ENCODE results near the gene HTR4.
"Not testable (repeated sequence)": the region's sequence is repeated elsewhere in the genome, so short reads cannot be mapped to it uniquely, and the experiment has no call there.

The HTR4 gene

GRCh38 chr5:148558892-148559291 is 95.4 kb downstream of the HTR4 start:
- no peaks in the 10 kb centered on the region for H3K9me3 ChIP-seq (ENCODE audit: insufficient read depth, low read depth, low read length)
- peak overlapping the region; percentile 19 for H3K4me3 ChIP-seq (ENCODE audit: low read length)
- H3K36me3 ChIP-seq (ENCODE audit: insufficient read depth, low read depth, low read length): no peaks in the 10 kb centered on the region
- H3K4me1 ChIP-seq (ENCODE audit: insufficient read depth, low read length): peaks cover 15% of the 10 kb centered on the region
- H3K27ac ChIP-seq (ENCODE audit: low read length): no peak overlapping the region
- H3K27me3 ChIP-seq (ENCODE audit: insufficient read depth, low read length): no peaks in the 10 kb centered on the region
- H3K9ac ChIP-seq (ENCODE audit: low read depth, low read length): no peak overlapping the region

GRCh38 chr5:148556835-148557234 is 97.5 kb downstream of the HTR4 start:
- Histone ChIP-seq H3K36me3 (ENCODE audit: insufficient read depth, low read depth, low read length) (no peaks in the 10 kb centered on the region), H3K4me3 (ENCODE audit: low read length) (no peak overlapping the region), H3K9ac (ENCODE audit: low read depth, low read length) (no peak overlapping the region), H3K27me3 (ENCODE audit: insufficient read depth, low read length) (no peaks in the 10 kb centered on the region), H3K27ac (ENCODE audit: low read length) (no peak overlapping the region), H3K9me3 (ENCODE audit: insufficient read depth, low read depth, low read length) (no peaks in the 10 kb centered on the region), H3K4me1 (ENCODE audit: insufficient read depth, low read length) (peaks cover 15% of the 10 kb centered on the region)

GRCh38 chr5:148554621-148555020 is 99.7 kb downstream of the HTR4 start:
- Histone ChIP-seq H3K4me1 (ENCODE audit: insufficient read depth, low read length) (peaks cover 15% of the 10 kb centered on the region), H3K27ac (ENCODE audit: low read length) (no peak overlapping the region), H3K4me3 (ENCODE audit: low read length) (no peak overlapping the region), H3K27me3 (ENCODE audit: insufficient read depth, low read length) (no peaks in the 10 kb centered on the region), H3K9ac (ENCODE audit: low read depth, low read length) (no peak overlapping the region), H3K9me3 (ENCODE audit: insufficient read depth, low read depth, low read length) (no peaks in the 10 kb centered on the region), H3K36me3 (ENCODE audit: insufficient read depth, low read depth, low read length) (no peaks in the 10 kb centered on the region)

- no peaks in the 10 kb centered on the region for H3K4me1 ChIP-seq (ENCODE audit: insufficient read depth, low read length)
- H3K36me3 ChIP-seq (ENCODE audit: insufficient read depth, low read depth, low read length): no peaks in the 10 kb centered on the region
- no peaks in the 10 kb centered on the region for H3K27me3 ChIP-seq (ENCODE audit: insufficient read depth, low read length)
- H3K9ac ChIP-seq (ENCODE audit: low read depth, low read length): no peak overlapping the region
- H3K9me3 ChIP-seq (ENCODE audit: insufficient read depth, low read depth, low read length): no peaks in the 10 kb centered on the region
- H3K27ac ChIP-seq (ENCODE audit: low read length): no peak overlapping the region
- no peak overlapping the region for H3K4me3 ChIP-seq (ENCODE audit: low read length)
Observed at GRCh38 chr5:148543727-148544126, 110.6 kb downstream of the HTR4 start.

- no peak overlapping the region for H3K9ac ChIP-seq (ENCODE audit: low read depth, low read length)
- H3K4me1 ChIP-seq (ENCODE audit: insufficient read depth, low read length): no peaks in the 10 kb centered on the region
- no peaks in the 10 kb centered on the region for H3K27me3 ChIP-seq (ENCODE audit: insufficient read depth, low read length)
- no peaks in the 10 kb centered on the region for H3K36me3 ChIP-seq (ENCODE audit: insufficient read depth, low read depth, low read length)
- no peak overlapping the region for H3K27ac ChIP-seq (ENCODE audit: low read length)
- no peaks in the 10 kb centered on the region for H3K9me3 ChIP-seq (ENCODE audit: insufficient read depth, low read depth, low read length)
- H3K4me3 ChIP-seq (ENCODE audit: low read length): no peak overlapping the region
Observed at GRCh38 chr5:148542812-148543211, 111.5 kb downstream of the HTR4 start.

GRCh38 chr5:148541054-148541835 is 113.1 kb downstream of the HTR4 start:
- Histone ChIP-seq H3K9ac (ENCODE audit: low read depth, low read length) (no peak overlapping the region), H3K9me3 (ENCODE audit: insufficient read depth, low read depth, low read length) (no peaks in the 10 kb centered on the region), H3K4me3 (ENCODE audit: low read length) (no peak overlapping the region), H3K4me1 (ENCODE audit: insufficient read depth, low read length) (no peaks in the 10 kb centered on the region), H3K27me3 (ENCODE audit: insufficient read depth, low read length) (no peaks in the 10 kb centered on the region), H3K36me3 (ENCODE audit: insufficient read depth, low read depth, low read length) (no peaks in the 10 kb centered on the region), H3K27ac (ENCODE audit: low read length) (no peak overlapping the region)

- Histone ChIP-seq H3K9ac (ENCODE audit: low read depth, low read length) (no peak overlapping the region), H3K27me3 (ENCODE audit: insufficient read depth, low read length) (no peaks in the 10 kb centered on the region), H3K4me3 (ENCODE audit: low read length) (no peak overlapping the region), H3K9me3 (ENCODE audit: insufficient read depth, low read depth, low read length) (no peaks in the 10 kb centered on the region), H3K36me3 (ENCODE audit: insufficient read depth, low read depth, low read length) (no peaks in the 10 kb centered on the region), H3K27ac (ENCODE audit: low read length) (no peak overlapping the region), H3K4me1 (ENCODE audit: insufficient read depth, low read length) (no peaks in the 10 kb centered on the region)
Observed at GRCh38 chr5:148540647-148541046, 113.7 kb downstream of the HTR4 start.

- no peak overlapping the region for H3K27ac ChIP-seq (ENCODE audit: low read length)
- H3K4me1 ChIP-seq (ENCODE audit: insufficient read depth, low read length): no peaks in the 10 kb centered on the region
- no peaks in the 10 kb centered on the region for H3K27me3 ChIP-seq (ENCODE audit: insufficient read depth, low read length)
- H3K9ac ChIP-seq (ENCODE audit: low read depth, low read length): no peak overlapping the region
- no peaks in the 10 kb centered on the region; the same call in 1 of the 2 replicates for H3K9me3 ChIP-seq (ENCODE audit: insufficient read depth, low read depth, low read length)
- no peaks in the 10 kb centered on the region for H3K36me3 ChIP-seq (ENCODE audit: insufficient read depth, low read depth, low read length)
- H3K4me3 ChIP-seq (ENCODE audit: low read length): no peak overlapping the region
Observed at GRCh38 chr5:148539851-148540250, 114.5 kb downstream of the HTR4 start.

- Histone ChIP-seq H3K4me1 (ENCODE audit: insufficient read depth, low read length) (no peaks in the 10 kb centered on the region), H3K4me3 (ENCODE audit: low read length) (no peak overlapping the region), H3K9me3 (ENCODE audit: insufficient read depth, low read depth, low read length) (peaks cover 10% of the 10 kb centered on the region; the same call in 1 of the 2 replicates)
Observed at GRCh38 chr5:148535190-148535589, 119.1 kb downstream of the HTR4 start.

GRCh38 chr5:148532969-148533670 is 121.2 kb downstream of the HTR4 start:
- Histone ChIP-seq H3K9me3 (ENCODE audit: insufficient read depth, low read depth, low read length) (peaks cover 27% of the 10 kb centered on the region), H3K9ac (ENCODE audit: low read depth, low read length) (no peak overlapping the region), H3K4me3 (ENCODE audit: low read length) (no peak overlapping the region), H3K4me1 (ENCODE audit: insufficient read depth, low read length) (no peaks in the 10 kb centered on the region), H3K27ac (ENCODE audit: low read length) (no peak overlapping the region), H3K36me3 (ENCODE audit: insufficient read depth, low read depth, low read length) (no peaks in the 10 kb centered on the region), H3K27me3 (ENCODE audit: insufficient read depth, low read length) (no peaks in the 10 kb centered on the region)

More at GRCh38 chr5:148535190-148535589, 119.1 kb downstream of the HTR4 start:
- Histone ChIP-seq H3K36me3 (ENCODE audit: insufficient read depth, low read depth, low read length) (no peaks in the 10 kb centered on the region), H3K27me3 (ENCODE audit: insufficient read depth, low read length) (no peaks in the 10 kb centered on the region), H3K27ac (ENCODE audit: low read length) (no peak overlapping the region), H3K9ac (ENCODE audit: low read depth, low read length) (no peak overlapping the region)

GRCh38 chr5:148529450-148529849 is 124.9 kb downstream of the HTR4 start:
- H3K27me3 ChIP-seq (ENCODE audit: insufficient read depth, low read length); H3K9ac ChIP-seq (ENCODE audit: low read depth, low read length); H3K4me1 ChIP-seq (ENCODE audit: insufficient read depth, low read length); H3K27ac ChIP-seq (ENCODE audit: low read length); H3K4me3 ChIP-seq (ENCODE audit: low read length); H3K36me3 ChIP-seq (ENCODE audit: insufficient read depth, low read depth, low read length): not testable (repeated sequence)
- peaks cover 31% of the 10 kb centered on the region for H3K9me3 ChIP-seq (ENCODE audit: insufficient read depth, low read depth, low read length)

- Histone ChIP-seq H3K9me3 (ENCODE audit: insufficient read depth, low read depth, low read length) (peaks cover 16% of the 10 kb centered on the region), H3K4me3 (ENCODE audit: low read length) (no peak overlapping the region), H3K4me1 (ENCODE audit: insufficient read depth, low read length) (no peaks in the 10 kb centered on the region), H3K36me3 (ENCODE audit: insufficient read depth, low read depth, low read length) (no peaks in the 10 kb centered on the region), H3K27ac (ENCODE audit: low read length) (no peak overlapping the region), H3K9ac (ENCODE audit: low read depth, low read length) (no peak overlapping the region), H3K27me3 (ENCODE audit: insufficient read depth, low read length) (no peaks in the 10 kb centered on the region)
Observed at GRCh38 chr5:148524721-148525120, 129.6 kb downstream of the HTR4 start.
